ENCODE results near the gene SCLT1. TPM values are rescaled to one million over a fixed set of nuclear protein-coding genes. Genes with fewer than 3 reads are reported as not detected.

SCLT1 gene
- total and polyA plus RNA-seq, 2 of the 8 experiments (the other 6 are each of a cell fraction or from before 2014, with no cell fraction given): 4.8 to 13.1 TPM

DNA sequence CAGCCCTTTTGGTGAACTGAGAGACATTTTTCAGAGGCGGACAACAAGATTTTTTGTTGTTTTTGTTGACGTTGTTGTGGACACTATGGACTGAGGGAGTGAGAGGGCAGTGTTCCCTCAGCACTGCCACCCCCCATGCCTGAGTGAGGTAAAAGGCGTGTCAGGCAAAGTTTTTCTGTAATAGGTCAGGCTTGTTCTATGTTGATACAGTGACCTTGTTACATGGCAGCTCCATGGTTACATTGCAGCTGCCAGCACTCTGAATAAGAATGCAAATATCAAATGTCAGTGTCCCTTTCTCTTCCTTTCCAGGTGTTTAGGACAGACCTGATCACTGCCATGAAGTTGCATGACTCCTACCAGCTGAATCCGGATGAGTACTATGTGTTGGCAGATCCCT lies 247.3 kb downstream of the SCLT1 start:
- no peak overlapping the region for H2AFZ ChIP-seq (ENCODE audit: low read length)
- no peaks in the 10 kb centered on the region for H3K9me3 ChIP-seq (ENCODE audit: insufficient read depth in 2 of 2, low read depth in 1 of 2, low read length in 1 of 2)
- no peak overlapping the region for H2AK5ac ChIP-seq (ENCODE audit: low read depth, low read length)
- FAIRE-seq (no peak), DNase-seq (ENCODE audit: low read depth in 1 of 2, low spot score in 2 of 2) (no peak)
- WGBS, 2 experiments (ENCODE audit: extremely low coverage in 1 of 2, insufficient coverage in 1 of 2, insufficient read length in 1 of 2, insufficient replicate concordance in 2 of 2, low coverage in 1 of 2, low lambda C conversion rate in 2 of 2, missing lambda C conversion rate in 1 of 2): 89% methylated on average over 4 of the region's 4 CpGs; no CpG with 5 or more reads in 1 of the 2 experiments
- ChIA-PET CTCF (ENCODE audit: partially characterized antibody) (interaction anchor here (1.8 to 2.8 kb wide), 2 partner anchors 10 to 17 kb away, joined by 5 to 15 read pairs; no protein-coding TSS in a partner anchor), POLR2A (ENCODE audit: partially characterized antibody) (interaction anchor here (1.3 to 21.1 kb wide), 3 partner anchors 12 to 23 kb away, joined by 3 to 204 read pairs (median 3); no protein-coding TSS in a partner anchor)
- H4K20me1 ChIP-seq (replicated peaks in 1 of 2; ENCODE audit: control insufficient read depth in 1 of 2, insufficient read depth in 2 of 2, low read length in 2 of 2): peaks cover 51 to 54% of the 10 kb centered on the region in 2 experiments
- H3K79me1 ChIP-seq (ENCODE audit: low read depth, low read length): peaks cover 25% of the 10 kb centered on the region
- H3K36me3 ChIP-seq (ENCODE audit: control insufficient read depth in 2 of 4, insufficient read depth in 4 of 4, low read length in 3 of 4): peaks cover 72 to 95% (median 89%) of the 10 kb centered on the region in 4 experiments
- peaks cover 0 to 7% (median 0%) of the 10 kb centered on the region in 4 experiments; a peak in 4 of 7 replicates for H3K4me1 ChIP-seq (replicated peaks in 1 of 4; ENCODE audit: control insufficient read depth in 3 of 4, insufficient read depth in 4 of 4, low read length in 3 of 4)
- no peak overlapping the region for H3K4me2 ChIP-seq (ENCODE audit: insufficient read depth in 1 of 2, low read depth in 2 of 2, low read length in 2 of 2)
- no peak overlapping the region for H3K27ac ChIP-seq (ENCODE audit: low read depth, low read length)
- H3K14ac ChIP-seq (ENCODE audit: insufficient read length): no peak overlapping the region
- no peak overlapping the region for H4K8ac ChIP-seq (ENCODE audit: extremely low read depth, insufficient read depth, low read length)
- no peak overlapping the region for H3K23ac ChIP-seq (ENCODE audit: insufficient read length)
- no peaks in the 10 kb centered on the region for H3K23me2 ChIP-seq (ENCODE audit: low read depth, low read length)
- H2BK120ac ChIP-seq (replicated peaks; ENCODE audit: low read depth, low read length): no peak overlapping the region
- no peak overlapping the region for H3K56ac ChIP-seq (replicated peaks; ENCODE audit: insufficient read length, low read depth, low read length)
- H2BK15ac ChIP-seq (ENCODE audit: low read length): no peak overlapping the region
- no peak overlapping the region for H3K4ac ChIP-seq (replicated peaks; ENCODE audit: insufficient read length, low read depth, low read length)
- no peak overlapping the region for H3K9ac ChIP-seq (replicated peaks in 1 of 4; ENCODE audit: extremely low read depth in 1 of 4, low read depth in 3 of 4, low read length in 3 of 4)
- H4K5ac ChIP-seq (ENCODE audit: insufficient read length, low read depth, low read length): no peak overlapping the region
- no peak overlapping the region for H3K18ac ChIP-seq (ENCODE audit: extremely low read depth, low read length)
- H2BK12ac ChIP-seq (ENCODE audit: low read depth, low read length): no peak overlapping the region
- no peak overlapping the region for H4K91ac ChIP-seq (replicated peaks; ENCODE audit: insufficient read length, low read length)
- no peaks in the 10 kb centered on the region for H3K27me3 ChIP-seq (replicated peaks in 1 of 4; ENCODE audit: control insufficient read depth in 3 of 4, extremely low read depth in 1 of 4, insufficient read depth in 3 of 4, low read length in 3 of 4)
- no peak overlapping the region for H2BK20ac ChIP-seq (ENCODE audit: low read length)
- H3K4me3 ChIP-seq (ENCODE audit: extremely low read depth in 1 of 4, insufficient read depth in 2 of 4, low read depth in 3 of 4, low read length in 4 of 4): no peak overlapping the region
- H3K79me2 ChIP-seq (ENCODE audit: control insufficient read depth in 1 of 2, insufficient read depth in 2 of 2, low read length in 2 of 2): peaks cover 28 to 99% of the 10 kb centered on the region in 2 experiments
- no peak overlapping the region; the same call in 1 of the 2 replicates for H2BK5ac ChIP-seq (ENCODE audit: low read depth, low read length)
- TF ChIP-seq JUND (IDR thresholded peaks at IDR 0.05; ENCODE audit: low read length): no peak
- TF ChIP-seq CBX5 (IDR thresholded peaks at IDR 0.05; ENCODE audit: low read depth, low read length): no peak
- no peak for TF ChIP-seq EZH2 (IDR thresholded peaks at IDR 0.05; ENCODE audit: low read depth, low read length, severe bottlenecking)
- TF ChIP-seq GABPA (IDR thresholded peaks at IDR 0.05; ENCODE audit: borderline replicate concordance, insufficient read depth, low read length): no peak
- no peak for TF ChIP-seq SIN3A (conservative IDR thresholded peaks at IDR 0.05 in 1 of 2, IDR thresholded peaks at IDR 0.05 in 1 of 2; ENCODE audit: low read depth in 1 of 2, low read length in 2 of 2)
- no peak for TF ChIP-seq RXRA (IDR thresholded peaks at IDR 0.05; ENCODE audit: insufficient read depth, low read depth, low read length)
- TF ChIP-seq POLR2A (IDR thresholded peaks at IDR 0.05; ENCODE audit: control extremely low read depth in 1 of 2, low read depth in 2 of 2, low read length in 2 of 2): no peak
- no peak for TF ChIP-seq EGR1 (IDR thresholded peaks at IDR 0.05; ENCODE audit: borderline replicate concordance, low read depth, low read length)
- TF ChIP-seq, protein P1, sequence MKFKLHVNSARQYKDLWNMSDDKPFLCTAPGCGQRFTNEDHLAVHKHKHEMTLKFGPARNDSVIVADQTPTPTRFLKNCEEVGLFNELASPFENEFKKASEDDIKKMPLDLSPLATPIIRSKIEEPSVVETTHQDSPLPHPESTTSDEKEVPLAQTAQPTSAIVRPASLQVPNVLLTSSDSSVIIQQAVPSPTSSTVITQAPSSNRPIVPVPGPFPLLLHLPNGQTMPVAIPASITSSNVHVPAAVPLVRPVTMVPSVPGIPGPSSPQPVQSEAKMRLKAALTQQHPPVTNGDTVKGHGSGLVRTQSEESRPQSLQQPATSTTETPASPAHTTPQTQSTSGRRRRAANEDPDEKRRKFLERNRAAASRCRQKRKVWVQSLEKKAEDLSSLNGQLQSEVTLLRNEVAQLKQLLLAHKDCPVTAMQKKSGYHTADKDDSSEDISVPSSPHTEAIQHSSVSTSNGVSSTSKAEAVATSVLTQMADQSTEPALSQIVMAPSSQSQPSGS (IDR thresholded peaks at IDR 0.05; ENCODE audit: low read length): no peak
- TF ChIP-seq RFX5 (IDR thresholded peaks at IDR 0.05; ENCODE audit: borderline replicate concordance, low read depth, low read length): no peak
- TF ChIP-seq CTBP2 (IDR thresholded peaks at IDR 0.05; ENCODE audit: borderline replicate concordance, insufficient read depth, insufficient read length, low read length): no peak
- TF ChIP-seq ASH2L (IDR thresholded peaks at IDR 0.05; ENCODE audit: low read length): no peak

Data from H1 (cell line).